Left forelimb (tissue), 1 donor: Measurements from ENCODE around the gene RBPJ.

Experiments
- DNase-seq: peaks from one replicate; pipeline ENCODE4 v3.0.0-alpha.2; 2018; ENCODE audit warnings: low spot score

Gene RBPJ

DNA sequence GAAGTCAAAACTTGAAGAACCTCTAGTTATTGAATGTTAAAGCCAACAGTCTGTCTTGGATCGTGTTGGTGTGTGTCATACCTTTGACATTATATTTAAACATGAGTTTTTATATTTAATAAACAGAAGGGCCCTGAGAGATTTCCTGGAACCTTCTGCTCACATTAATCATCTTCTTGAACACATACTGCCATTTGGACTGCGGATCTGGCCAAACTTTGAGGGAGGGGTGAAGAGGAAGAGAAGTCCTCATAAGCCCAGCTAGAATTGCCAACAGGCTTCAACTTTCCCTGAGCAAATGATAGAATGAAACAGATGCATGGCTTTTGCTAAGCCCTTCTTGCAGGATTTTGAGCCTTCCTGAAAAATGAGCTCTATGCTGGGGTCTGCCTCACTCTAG, 142.1 kb downstream of the RBPJ start:
- no peak for DNase-seq

DNA sequence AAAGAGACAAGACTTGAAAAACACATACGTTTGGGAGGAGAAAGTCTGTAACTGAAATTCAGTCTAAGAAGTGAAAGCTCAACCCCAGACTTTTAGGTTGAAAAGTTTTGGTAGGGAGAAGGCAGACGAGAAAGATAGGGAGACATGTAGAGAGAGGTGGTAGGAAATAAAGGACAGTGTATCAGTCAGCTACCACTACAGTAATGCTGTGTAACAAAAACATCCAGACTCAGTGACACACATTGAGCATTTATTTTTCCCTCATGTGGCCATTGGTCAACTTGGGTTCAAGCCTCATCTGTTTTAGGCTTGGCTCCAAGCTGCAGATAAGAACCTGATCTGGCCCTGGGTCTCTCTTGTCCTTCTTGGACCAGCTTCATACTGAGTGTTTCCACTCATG, 142.6 kb downstream of the RBPJ start:
- DNase-seq: no peak

DNA sequence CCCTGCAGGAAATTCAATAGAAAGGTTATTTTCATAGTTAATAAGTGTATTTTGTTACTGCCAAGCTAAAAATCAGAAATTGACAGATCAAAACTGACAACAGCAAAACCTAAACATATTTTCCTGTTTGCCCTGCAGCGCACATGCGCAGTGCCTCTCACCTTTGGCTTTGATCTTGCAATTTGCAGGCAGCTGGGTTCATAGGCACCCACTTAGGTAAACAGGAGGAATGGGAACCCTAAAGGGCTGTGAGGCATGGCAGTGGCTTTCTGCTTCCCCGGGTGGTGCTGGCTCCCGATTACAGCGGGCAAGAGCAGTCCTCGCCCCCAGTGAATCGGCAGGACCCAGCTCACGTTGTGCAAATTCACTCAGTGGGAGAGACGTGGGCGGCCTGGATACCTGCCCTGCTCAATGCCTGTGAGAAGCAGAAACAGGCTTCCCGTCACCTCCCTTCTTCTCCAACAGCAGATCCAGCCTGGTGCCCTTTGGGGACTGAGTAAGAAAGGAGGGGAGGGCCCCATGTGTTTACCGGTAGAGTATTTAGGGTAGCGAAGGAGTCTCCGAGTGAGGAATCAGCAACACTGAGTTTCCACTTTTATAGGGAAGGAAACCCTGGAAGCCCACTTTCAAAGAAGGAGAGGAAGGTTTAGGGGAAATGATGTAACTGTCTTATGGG, 143.7 kb downstream of the RBPJ start:
- no peak for DNase-seq

DNA sequence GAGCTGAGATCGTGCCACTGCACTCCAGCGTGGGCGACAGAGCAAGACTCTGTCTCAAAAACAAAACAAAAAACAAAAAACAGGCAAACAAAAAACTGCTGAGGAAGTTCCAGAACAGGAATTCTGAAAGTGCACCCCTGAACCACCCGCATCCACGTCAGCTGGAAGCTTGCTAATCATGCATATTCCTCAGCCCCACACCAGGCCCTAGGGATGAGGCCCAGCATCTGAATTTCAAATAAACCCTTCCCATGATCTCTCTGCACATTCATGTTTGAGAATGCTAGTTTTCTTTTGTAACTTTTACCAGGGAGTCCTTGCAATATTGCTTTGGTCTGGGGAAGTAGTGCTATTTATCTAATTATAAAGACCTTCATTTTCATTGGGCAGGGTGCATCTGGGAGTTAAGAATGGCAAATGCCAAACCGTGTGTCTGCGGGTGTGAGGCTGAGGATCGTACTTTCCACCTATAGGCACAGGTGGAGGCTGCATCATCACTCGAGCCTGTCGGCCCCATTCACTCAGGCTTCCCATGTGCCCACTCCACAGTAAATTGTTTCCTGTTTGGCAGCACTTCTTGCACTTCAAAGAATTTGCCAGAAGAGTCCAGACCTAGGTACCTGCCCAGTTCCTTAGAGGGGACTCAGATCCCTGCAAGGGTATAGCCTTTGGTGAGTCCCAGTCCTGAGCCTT, 145.9 kb downstream of the RBPJ start:
- no peak for DNase-seq

DNA sequence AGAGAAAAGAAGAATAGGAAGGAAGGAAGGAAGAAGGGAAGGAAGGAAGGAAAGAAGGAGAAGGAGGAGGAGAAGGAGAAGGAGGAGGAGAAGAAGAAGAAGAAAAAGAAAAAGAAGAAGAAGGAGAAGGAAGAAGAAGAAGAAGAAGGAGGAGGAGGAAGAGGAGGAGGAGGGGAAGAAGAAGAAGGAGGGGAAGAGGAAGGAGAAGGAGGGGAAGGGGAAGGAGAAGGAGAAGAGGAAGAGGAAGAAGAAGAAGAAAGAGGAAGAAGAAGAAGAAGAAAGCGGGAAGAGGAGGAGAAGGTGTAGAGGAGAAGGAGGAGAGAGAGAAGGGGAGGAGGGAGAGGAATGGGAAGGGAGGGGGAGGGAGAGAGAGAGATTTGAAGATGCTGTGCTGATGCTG, 146.9 kb downstream of the RBPJ start:
- no peak for DNase-seq

DNA sequence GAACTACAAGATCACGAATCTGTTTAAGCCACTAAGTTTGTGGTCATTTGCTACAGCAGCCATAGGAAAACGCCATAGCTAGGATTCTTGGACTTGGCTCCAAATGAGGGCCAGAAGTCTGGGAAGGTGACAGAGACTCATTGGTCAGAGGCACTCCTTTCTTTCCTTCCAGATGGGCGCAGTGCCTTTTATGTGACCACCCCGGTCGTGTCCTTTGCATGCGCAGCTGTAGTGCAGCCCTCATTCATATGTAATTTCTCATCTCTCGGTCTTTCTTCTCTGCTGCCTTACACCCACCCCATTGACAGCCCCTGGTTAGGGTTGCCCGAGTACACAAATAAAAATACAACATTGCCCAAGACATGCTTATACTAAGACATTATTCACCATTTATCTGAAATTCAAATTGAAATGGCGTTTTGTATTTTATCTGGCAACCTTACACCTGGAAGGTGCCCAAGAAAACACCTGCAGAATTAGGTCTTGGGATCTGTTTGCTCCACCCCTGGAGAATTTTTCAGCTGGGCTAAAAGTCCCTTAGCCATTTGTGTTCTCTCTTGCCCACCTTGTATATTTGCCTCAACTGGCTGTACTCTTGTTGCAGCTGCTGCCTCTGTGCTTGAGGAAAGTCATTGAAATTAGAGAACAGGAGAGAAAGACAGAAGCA, 147.6 kb downstream of the RBPJ start:
- no peak for DNase-seq

DNA sequence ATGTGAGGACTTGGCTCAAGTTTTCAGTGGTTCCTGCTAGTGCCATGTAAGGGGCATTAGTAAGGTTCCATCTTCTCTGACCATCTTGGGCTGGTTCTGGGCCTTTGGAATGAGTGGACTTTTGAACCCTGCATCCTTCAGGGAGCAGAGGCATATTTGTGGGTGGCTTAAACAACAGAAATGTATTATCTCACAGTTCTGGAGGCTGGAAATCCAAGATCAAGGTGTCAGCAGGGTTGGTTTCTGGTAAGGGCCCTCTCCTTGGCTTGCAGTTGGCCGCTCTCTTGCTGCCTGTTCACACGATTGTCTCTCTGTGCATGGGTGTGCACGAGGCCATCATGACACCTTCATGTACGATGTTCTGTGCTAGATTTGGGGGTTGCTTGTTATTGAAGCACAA, 148.2 kb downstream of the RBPJ start:
- DNase-seq: no peak

DNA sequence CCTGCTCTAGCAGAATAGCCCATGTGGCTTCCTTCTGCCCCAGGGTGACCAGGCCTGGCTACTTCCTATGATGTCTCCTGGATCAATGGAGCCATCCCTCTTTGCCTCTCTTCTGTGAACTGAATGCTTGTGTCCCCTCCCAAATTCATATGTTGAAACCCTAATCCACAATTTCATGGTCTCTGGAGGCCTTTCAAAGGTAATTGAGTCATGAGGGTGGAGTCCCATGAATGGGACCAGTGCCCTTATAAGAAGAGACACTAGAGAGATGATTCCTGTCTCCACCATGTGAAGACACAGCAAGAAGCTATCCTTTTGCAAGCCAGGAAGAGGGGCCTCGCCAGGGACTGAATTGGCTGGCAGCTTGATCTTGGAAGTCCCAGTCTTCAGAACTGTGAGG, 151.1 kb downstream of the RBPJ start:
- no peak for DNase-seq

DNA sequence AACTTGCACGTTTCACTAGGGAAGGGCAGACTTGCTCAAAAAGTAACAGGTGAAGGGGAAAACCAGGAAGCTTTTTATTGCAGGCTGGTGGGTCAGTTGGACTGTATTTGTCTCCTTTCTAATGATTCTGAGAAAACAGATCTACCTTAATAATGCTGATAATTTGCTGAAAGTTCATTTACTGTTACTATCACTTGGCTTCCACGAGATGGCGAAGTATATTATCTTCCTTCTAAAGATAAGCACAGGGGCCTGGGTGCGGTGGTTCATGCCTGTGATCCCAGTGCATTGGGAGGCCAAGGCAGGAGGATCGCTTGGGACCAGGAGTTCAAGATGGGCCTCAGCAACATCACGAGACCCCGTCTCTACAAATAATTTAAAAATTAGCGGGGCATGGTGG, 153.1 kb downstream of the RBPJ start:
- no peak for DNase-seq

DNA sequence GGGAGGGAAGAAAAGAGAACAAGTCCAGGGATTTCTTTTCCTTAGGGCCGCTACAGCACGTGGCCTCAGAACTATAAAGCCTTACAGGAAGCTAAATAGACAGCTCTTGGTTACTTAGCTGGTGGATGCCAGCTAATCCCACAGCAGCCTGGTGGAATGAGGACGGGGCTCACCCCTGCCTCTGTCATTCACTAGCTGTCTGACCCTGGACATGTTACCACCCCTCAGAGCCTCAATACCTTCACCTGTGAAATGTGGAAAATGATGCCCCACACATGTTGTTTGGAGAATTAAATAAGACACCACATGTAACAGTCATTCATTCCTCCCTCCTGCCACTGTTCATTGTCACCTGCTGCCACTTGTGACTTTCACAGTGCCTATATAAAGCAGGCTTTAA, 153.7 kb downstream of the RBPJ start:
- no peak for DNase-seq

DNA sequence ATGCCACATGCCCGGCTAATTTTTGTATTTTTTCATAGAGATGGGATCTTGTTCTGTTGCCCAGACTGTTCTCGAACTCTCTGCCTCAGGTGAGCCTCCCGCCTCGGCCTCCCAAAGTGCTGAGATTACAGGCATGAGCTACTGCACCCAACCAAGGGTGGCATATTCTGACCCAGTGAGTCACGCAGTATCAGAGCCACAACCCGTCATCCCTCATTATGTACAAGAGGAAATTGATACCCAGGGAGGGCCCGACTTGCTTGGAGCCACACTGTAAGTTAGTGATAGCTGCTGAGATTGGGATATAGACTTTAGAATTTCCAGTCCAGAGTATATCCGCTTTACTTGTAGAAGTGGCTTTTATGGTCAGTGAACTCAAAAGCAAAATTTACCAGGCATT, 154.9 kb downstream of the RBPJ start:
- DNase-seq: no peak

DNA sequence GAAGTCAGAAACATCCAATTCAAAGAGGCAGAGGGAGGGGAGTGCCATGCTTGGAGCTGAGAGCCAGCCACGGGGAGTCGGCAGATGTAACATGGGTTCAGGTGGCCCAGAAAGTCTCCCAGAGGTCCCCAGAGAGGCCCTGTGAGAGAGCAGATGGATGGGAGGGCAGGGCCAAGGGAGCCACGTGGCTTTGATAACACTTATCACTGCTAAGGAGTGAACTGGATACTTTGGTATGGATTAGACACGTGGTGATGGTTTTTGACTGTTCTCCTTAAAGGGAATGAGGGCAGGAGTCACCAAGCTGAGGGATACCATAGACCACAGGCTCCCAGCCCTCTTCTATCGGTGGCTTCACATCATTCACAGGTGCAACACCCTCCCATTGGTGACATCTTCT, 155.7 kb downstream of the RBPJ start:
- no peak for DNase-seq

DNA sequence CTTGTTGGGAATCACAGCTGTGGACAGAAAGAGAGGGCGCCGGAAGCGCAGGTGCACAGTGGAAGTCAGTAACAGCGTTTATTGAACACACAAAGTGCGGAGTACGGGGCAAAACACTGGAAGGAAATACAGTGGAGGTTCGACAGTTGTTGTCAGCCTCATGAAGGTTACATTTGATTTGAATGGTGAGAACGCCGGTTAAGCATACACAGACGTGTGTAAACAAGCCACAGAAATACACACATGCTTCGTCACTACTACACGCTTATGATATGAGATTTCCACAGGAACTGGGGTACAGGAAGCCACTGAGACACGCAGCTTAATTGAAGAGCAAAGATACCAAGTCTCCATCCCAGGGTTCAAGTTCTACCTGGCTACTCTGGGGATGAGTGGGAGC, 157.5 kb downstream of the RBPJ start:
- DNase-seq: no peak

DNA sequence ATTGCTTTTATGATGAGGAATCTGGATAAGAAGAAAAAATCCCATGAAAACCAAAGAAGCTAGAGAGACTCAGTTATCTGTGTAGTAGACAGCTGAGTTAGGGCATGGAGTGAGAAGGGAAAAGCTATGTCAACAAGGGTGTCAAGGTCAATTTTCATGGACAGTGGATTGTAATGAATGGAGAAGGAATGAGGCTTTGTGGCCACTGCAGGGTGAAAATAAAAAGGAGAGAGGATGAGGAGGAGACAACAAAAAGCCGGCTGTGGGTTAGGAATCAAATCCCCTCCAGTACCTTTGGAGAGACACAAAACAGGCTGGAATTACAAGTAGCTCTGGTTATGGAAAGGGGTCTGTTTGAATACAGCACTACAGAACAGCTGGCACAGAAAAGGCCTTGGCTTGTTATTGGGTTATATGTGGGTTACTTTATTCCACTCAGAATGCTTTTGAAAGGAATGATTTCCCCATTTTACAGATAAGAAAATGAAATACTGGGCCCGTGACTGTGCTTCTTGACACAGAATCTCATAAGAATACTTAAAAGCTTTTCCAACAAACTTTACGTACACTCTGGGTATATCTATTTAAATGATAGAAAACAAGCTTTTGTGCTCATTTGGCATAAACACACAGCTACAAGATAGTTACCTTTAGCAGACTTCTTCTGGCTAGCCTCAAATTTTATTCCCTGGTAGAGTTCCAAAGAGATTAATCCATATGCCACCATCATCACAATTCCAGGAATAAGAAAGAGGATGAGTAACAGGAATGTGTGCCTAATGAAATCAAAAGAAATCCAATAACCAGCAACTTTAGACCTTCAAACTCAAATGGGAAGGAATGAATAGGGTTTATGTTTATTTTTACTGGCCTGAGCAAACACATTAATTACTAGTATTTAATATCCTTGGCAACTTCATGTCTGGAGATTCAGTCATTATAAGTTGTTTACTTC, 162.0 kb downstream of the RBPJ start:
- no peak for DNase-seq

DNA sequence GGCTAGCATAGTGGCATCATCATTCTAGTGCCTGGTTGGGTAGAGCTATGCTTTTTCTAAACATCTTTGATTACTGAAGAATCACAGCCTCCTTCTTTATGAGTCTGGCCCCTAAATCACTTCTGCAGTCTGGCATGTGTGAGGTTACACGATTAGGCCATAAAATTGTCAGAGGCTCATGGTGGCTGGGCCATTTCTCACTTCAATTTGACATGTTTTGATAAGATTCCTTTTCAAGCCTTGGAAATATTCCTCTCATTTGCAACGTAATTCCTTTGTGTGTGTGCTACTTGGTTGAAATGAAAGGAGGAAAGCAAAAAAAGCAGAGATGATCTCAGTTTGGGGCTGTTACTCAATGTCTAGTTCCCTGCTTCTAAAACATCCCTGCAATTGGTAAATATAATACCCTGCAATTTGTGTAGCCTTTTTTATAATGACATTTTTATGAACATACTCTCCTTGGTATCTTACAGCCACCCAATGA, 163.3 kb downstream of the RBPJ start:
- no peak for DNase-seq

DNA sequence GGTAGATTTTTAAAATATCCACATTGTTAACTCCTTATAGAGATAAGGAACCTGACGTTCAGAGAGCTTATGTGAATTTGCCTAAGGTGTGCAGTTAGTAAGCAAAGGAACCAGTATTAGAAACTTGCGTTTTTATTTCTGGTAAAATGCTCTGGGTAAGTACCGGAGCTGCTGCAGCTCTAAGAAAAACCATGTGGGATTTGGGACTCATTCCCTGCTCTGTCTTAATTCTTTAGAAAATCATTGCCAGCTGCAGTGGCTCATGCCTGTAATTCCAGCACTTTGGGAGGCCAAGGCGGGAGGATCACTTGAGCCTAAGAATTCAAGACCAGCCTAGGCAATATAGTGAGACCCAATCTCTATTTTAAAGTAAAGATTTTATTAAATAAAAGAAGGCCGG, 163.7 kb downstream of the RBPJ start:
- DNase-seq: no peak
